ENCODE data around the gene SCPEP1.

SCPEP1 gene

DNA sequence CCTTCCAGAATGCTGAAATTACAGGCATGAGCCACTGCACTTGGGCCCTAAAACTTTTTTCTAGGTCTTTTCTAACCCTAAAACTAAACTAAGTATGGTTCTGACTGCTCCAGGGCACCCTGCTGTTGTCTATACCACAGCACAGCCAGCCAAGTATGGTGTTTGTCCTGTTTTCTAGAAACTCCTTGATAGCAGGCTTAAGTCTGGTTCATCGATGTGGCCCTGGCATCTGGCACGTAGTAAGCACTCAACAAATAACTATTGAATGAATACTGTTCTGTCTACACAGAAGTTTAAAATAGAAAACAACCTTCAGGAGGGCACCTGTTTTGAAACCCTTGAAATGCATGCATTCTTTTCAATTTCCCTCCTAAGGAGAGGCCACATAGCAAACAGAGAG, 62.6 kb downstream of the SCPEP1 start:
- TF ChIP-seq YY1 (IDR thresholded peaks at IDR 0.05; ENCODE audit: low read depth), result no peak
- TF ChIP-seq REST (IDR thresholded peaks at IDR 0.05; ENCODE audit: low read depth), result no peak
- no peak for TF ChIP-seq ZBTB7A (IDR thresholded peaks at IDR 0.05; ENCODE audit: low read depth)
- no peak for TF ChIP-seq EGR1 (IDR thresholded peaks at IDR 0.05)
- TF ChIP-seq FOXM1 (IDR thresholded peaks at IDR 0.05; ENCODE audit: borderline replicate concordance, low read depth), result no peak
- TF ChIP-seq CEBPB (IDR thresholded peaks at IDR 0.05), result no peak
- TF ChIP-seq EP300 (IDR thresholded peaks at IDR 0.05; ENCODE audit: borderline replicate concordance), result no peak
- TF ChIP-seq NFIC (IDR thresholded peaks at IDR 0.05), result no peak
- no peak for TF ChIP-seq RAD21 (IDR thresholded peaks at IDR 0.05; ENCODE audit: low read depth)
- TF ChIP-seq USF1 (IDR thresholded peaks at IDR 0.05), result no peak
- no peak for TF ChIP-seq MAX (IDR thresholded peaks at IDR 0.05)

- TF ChIP-seq REST (IDR thresholded peaks at IDR 0.05; ENCODE audit: low read depth) (no peak), USF1 (IDR thresholded peaks at IDR 0.05) (no peak), FOXM1 (IDR thresholded peaks at IDR 0.05; ENCODE audit: borderline replicate concordance, low read depth) (no peak), MAX (IDR thresholded peaks at IDR 0.05) (no peak), YY1 (IDR thresholded peaks at IDR 0.05; ENCODE audit: low read depth) (no peak), NFIC (IDR thresholded peaks at IDR 0.05) (no peak), TAF1 (IDR thresholded peaks at IDR 0.05; ENCODE audit: low read depth) (no peak), RAD21 (IDR thresholded peaks at IDR 0.05; ENCODE audit: low read depth) (no peak), EGR1 (IDR thresholded peaks at IDR 0.05) (no peak)
Measured at GRCh38 chr17:57043276-57043675, 65.3 kb downstream of the SCPEP1 start.

DNA sequence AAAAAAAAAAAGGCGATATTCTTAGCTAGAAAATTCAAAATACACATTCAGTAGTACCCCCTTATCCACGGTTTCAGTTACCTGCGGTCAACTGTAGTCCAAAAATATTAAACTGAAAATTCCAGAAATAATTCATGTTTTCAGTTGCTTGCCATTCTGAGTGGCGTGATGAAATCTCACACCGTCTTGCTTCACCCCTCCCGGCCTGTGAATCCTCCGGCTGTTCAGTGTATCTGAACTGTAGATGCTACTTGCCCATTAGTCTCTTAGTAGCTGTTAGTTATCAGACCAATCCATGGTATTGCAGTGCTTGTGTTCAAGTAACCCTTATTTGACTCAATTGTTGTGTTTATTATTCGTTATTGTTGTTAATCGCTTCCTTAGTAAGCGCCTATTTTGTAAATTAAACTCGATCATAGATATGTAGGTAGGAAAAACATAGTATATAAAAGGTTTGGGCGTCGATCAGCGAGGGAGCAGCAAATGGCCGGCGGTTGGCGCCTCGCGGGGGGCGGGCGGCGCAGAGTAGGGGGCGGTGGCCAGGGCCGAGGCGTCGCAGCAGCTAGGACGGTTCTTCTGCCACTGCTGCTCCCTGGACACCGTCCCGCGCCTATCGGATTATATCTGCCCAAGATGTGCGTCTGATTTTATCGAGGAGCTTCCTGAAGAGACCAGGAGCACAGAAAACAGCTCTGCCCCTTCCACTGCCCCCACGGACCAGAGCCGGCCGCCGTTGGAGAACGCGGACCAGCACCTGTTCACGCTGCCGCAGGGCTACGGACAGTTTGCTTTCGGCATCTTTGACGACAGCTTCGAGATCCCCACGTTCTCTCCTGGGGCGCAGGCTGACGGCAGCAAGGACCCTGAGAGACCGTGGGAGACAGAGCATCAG, 67.3 kb downstream of the SCPEP1 start:
- TF ChIP-seq MAX (IDR thresholded peaks at IDR 0.05) (no peak), TAF1 (IDR thresholded peaks at IDR 0.05; ENCODE audit: low read depth) (no peak), REST (IDR thresholded peaks at IDR 0.05; ENCODE audit: low read depth) (no peak), EGR1 (IDR thresholded peaks at IDR 0.05) (no peak), CREB1 (IDR thresholded peaks at IDR 0.05; ENCODE audit: low read depth) (no peak), YY1 (IDR thresholded peaks at IDR 0.05; ENCODE audit: low read depth) (no peak), RAD21 (IDR thresholded peaks at IDR 0.05; ENCODE audit: low read depth) (no peak), ZBTB7A (IDR thresholded peaks at IDR 0.05; ENCODE audit: low read depth) (no peak), TEAD4 (IDR thresholded peaks at IDR 0.05) (no peak), NFIC (IDR thresholded peaks at IDR 0.05) (no peak)

DNA sequence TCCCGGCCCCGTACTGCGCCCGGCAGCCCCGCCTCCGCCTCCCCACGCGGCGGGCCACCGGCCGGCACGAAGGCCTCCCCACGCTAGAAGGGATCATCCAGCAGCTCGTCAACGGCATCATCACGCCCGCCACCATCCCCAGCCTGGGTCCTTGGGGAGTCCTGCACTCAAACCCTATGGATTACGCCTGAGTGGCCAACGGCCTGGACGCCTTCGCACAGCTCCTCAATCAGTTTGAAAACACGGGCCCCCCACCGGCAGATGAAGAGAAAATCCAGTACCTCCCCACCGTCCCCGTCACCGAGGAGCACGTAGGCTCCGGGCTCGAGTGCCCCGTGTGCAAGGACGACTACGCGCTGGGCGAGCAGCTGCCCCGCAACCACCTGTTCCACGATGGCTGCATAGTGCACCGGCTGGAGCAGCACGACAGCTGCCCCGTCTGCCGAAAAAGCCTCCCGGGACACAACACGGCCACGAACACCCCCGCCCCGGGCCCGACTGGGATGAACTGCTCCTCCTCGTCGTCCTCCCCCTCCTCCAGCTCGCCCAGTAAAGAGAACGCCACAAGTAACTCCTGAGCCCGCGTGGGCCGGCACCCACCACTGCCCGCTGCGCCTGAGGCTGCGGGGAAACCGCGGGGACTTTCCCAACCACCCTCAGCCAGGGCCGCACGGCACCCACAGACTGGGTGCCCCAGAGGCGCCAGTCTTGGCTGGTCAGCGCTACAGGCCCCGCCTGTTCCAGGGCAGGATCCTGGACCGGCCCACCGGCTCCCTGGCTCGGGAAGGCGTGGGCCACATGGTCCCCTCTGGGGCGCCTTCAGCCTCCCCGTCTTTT, 68.2 kb downstream of the SCPEP1 start:
- no peak for TF ChIP-seq TCF12 (IDR thresholded peaks at IDR 0.05; ENCODE audit: low read depth)
- no peak for TF ChIP-seq TAF1 (IDR thresholded peaks at IDR 0.05; ENCODE audit: low read depth)
- no peak for TF ChIP-seq REST (IDR thresholded peaks at IDR 0.05; ENCODE audit: low read depth)
- no peak for TF ChIP-seq EP300 (IDR thresholded peaks at IDR 0.05; ENCODE audit: borderline replicate concordance)
- no peak for TF ChIP-seq RAD21 (IDR thresholded peaks at IDR 0.05; ENCODE audit: low read depth)
- no peak for TF ChIP-seq CREB1 (IDR thresholded peaks at IDR 0.05; ENCODE audit: low read depth)
- no peak for TF ChIP-seq EGR1 (IDR thresholded peaks at IDR 0.05)
- no peak for TF ChIP-seq FOXM1 (IDR thresholded peaks at IDR 0.05; ENCODE audit: borderline replicate concordance, low read depth)
- TF ChIP-seq MAX (IDR thresholded peaks at IDR 0.05), result no peak
- no peak for TF ChIP-seq YY1 (IDR thresholded peaks at IDR 0.05; ENCODE audit: low read depth)

All from Ishikawa (cell line).